H54 (cell line): ENCODE results near the gene BPIFB1.

Experiments used
- DNase-seq: peaks from one replicate; pipeline ENCODE4 v3.0.0; 2011; ENCODE audit warnings: low spot score, mixed read lengths; ENCODE audit not compliant: insufficient read length
- FAIRE-seq: peaks from 3 replicates; lab custom pipeline; 2011; peaks lifted over from hg19 to GRCh38; lab: Jason Lieb, UNC
- POLR2A ChIP-seq: IDR thresholded peaks from 2 replicates; pipeline ENCODE4 v1.6.1; 2011; ENCODE audit warnings: low read depth, mild to moderate bottlenecking, low read length

Gene BPIFB1

GRCh38 chr20:33277471-33278441 lies 5.3 kb upstream of the BPIFB1 start:
- TF ChIP-seq POLR2A, result no peak
- FAIRE-seq, result no peak
- no peak for DNase-seq

GRCh38 chr20:33278700-33279099 lies 4.3 kb upstream of the BPIFB1 start:
- DNase-seq (no peak), FAIRE-seq (no peak)
- no peak for TF ChIP-seq POLR2A

DNA sequence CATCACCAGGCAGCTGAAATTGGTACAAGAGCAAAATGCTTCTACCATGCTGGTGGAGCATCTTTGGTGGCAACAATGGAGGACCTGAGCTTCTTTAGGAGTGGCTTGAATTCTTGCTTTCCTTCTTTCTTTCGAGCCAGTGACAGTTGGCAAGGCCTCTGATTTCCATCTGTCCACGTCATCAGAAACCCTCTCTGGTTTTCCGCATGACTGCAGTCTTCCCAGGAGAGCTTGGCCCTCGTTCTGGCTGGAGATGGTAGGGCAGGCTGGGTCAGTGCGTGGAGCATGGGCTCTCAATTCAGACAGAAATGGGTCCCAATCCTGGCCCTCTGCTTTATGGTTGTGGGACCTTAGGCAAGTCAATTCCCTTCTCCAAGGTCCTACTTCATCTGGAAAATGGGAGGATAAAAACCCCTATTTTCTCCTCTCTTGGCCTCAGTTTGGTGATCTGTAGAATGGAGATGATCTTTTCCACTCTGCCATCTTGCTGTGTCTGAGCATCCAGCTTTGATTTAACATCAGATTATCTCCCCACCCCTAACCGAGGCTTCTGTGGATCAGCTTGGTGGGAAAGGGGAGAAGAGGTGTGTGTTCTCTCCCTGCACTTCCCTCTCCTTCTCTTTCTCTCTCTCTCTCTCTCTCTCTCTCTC lies 3.6 kb upstream of the BPIFB1 start:
- no peak for DNase-seq

DNA sequence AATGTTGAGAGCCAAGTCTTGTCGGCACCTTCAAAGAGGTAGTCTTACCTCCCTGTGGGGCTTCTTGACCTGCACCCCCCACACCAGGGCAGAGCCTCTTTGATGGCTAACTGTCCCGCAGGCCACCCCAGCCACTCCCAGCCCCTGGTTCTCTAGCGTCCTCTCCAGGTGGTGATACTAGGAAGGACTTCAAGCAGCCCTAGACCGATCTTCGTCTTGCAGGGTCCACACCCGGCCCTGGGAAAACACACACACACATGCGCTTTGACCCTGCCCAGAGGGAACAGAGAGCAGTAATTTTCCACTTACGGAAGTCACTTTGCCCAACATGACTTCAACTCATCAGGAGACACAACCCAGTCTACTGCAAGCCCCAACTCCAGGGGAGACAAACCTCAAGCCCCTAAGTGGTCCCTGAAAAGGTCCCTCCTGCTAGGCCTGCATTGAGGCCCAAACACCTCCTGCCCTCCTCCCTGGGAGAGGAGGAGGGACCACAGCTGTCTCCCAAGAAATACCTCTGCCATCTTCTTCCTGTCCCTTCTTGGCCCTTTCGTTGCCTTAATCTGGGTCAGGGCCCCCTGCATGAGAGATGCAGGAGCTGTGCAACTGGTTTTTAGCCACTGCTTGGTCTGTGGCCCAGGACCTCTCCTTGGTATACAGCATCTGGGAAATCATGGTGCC lies 2.9 kb upstream of the BPIFB1 start:
- no peak for TF ChIP-seq POLR2A
- DNase-seq (no peak), FAIRE-seq (no peak)

More for the DNA sequence above, 3.6 kb upstream of the BPIFB1 start:
- TF ChIP-seq POLR2A, result no peak
- FAIRE-seq, result no peak

- no peak for TF ChIP-seq POLR2A
- no peak for DNase-seq
- FAIRE-seq, result no peak
Observed at GRCh38 chr20:33280775-33281174, 2.2 kb upstream of the BPIFB1 start.

DNA sequence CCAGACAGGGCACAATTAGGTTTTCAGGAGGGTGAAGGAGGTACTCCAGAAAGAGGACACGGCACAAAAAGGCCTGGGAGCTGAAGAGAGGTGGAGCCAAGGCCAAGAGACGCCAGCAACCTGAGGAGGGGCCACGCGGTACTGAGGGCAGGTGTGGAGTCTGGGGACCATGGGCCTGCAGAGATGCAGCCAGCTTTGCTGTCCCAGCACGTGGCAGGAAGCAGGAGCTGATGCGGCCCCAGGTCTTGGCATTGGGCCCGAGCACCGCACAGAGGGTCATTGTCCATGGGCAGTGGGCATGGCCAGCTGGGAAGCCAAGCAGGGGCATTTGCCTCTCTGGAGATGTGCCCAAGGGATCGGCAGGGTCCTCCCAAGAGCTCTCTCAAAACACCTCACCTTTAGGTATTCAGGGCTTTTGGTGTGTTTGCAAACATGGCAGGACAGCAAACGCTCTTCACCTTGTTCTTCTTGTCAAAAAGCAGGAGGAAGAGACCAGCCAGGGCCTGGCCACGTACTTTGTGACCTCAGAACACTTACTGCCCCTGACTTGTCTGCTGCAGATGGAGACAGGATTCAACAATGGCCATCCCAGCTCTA lies 1.4 kb upstream of the BPIFB1 start:
- DNase-seq (no peak), FAIRE-seq (no peak)
- TF ChIP-seq POLR2A, result no peak

GRCh38 chr20:33282196-33282934 lies 649 bp upstream of the BPIFB1 start:
- no peak for FAIRE-seq
- no peak for DNase-seq
- TF ChIP-seq POLR2A, result no peak

DNA sequence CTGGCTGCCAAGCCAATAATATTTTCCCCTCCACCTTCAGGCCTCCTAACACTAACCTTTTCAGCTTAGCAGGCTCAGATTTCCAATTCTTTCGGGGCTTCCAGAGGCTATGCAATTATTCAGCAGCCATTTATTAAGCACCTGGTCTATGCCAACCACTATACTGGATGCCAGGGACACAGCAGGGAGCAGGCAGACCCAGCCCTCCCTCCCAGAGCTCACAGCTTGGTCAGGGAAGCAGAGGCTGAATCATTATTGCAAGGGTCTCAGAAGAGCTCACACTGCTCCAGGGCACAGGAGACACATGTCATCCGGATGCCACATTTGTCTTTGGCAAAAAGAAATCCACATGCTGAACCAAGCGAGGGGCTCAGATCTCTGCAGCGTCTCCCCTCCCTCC lies 1.3 kb downstream of the BPIFB1 start:
- FAIRE-seq (no peak), DNase-seq (no peak)
- TF ChIP-seq POLR2A, result no peak

- TF ChIP-seq POLR2A, result no peak
- DNase-seq (no peak), FAIRE-seq (no peak)
Observed at GRCh38 chr20:33284937-33285336, 1.9 kb downstream of the BPIFB1 start.

- no peak for FAIRE-seq
Observed at GRCh38 chr20:33285861-33286495, 3.0 kb downstream of the BPIFB1 start.

GRCh38 chr20:33287884-33288283 lies 4.9 kb downstream of the BPIFB1 start:
- FAIRE-seq (no peak), DNase-seq (no peak)
- no peak for TF ChIP-seq POLR2A

More at GRCh38 chr20:33285861-33286495, 3.0 kb downstream of the BPIFB1 start:
- no peak for DNase-seq
- TF ChIP-seq POLR2A, result no peak

DNA sequence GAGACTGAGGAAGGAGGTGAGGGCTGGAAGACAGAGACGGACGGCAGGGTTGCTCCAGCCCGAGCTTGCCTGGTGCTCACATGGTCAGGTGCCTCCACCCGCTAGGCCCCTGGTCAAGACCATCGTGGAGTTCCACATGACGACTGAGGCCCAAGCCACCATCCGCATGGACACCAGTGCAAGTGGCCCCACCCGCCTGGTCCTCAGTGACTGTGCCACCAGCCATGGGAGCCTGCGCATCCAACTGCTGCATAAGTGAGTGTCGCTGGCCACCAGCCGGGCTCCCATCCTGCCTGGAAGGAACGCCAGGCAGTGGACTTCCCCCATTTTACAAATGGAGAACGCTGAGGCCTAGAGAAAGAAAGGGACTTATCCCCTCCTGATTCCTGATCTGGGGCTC lies 7.8 kb downstream of the BPIFB1 start:
- FAIRE-seq, result no peak
- DNase-seq, result no peak
- TF ChIP-seq POLR2A, result no peak
